Muscle of leg (tissue), 11 donors: Measurements from ENCODE around the gene GATA5. TPM values are rescaled to one million over a fixed set of nuclear protein-coding genes. Genes with fewer than 3 reads are reported as not detected.

Experiments
- DNase-seq: peaks from one replicate; pipeline ENCODE4 v3.0.0; 2013
- H3K27ac ChIP-seq: one replicate; pipeline ENCODE4 v1.5.1; 2013; ENCODE audit warnings: mild to moderate bottlenecking, low read length, control low read depth
- H3K27me3 ChIP-seq: one replicate; pipeline ENCODE4 v1.6.1; 2013; ENCODE audit warnings: low read length; ENCODE audit not compliant: control insufficient read depth, insufficient read depth
- H3K36me3 ChIP-seq: one replicate; pipeline ENCODE4 v1.6.1; 2013; ENCODE audit warnings: low read length; ENCODE audit not compliant: control insufficient read depth, insufficient read depth
- H3K4me1 ChIP-seq: one replicate; pipeline ENCODE4 v1.6.1; 2013; ENCODE audit warnings: low read length; ENCODE audit not compliant: control insufficient read depth, insufficient read depth
- H3K4me3 ChIP-seq: one replicate; pipeline ENCODE4 v1.5.1; 2013; ENCODE audit warnings: low read length, control low read depth
- H3K9me3 ChIP-seq: replicated peaks from 2 replicates; pipeline ENCODE4 v1.6.1; 2013; ENCODE audit warnings: low read depth, low read length; ENCODE audit not compliant: control insufficient read depth
- WGBS: methylation state at CpG from one replicate; pipeline ENCODE4 v1.1.5; 2013; ENCODE audit warnings: missing lambda C conversion rate; ENCODE audit not compliant: insufficient coverage; 5-methylcytosine and 5-hydroxymethylcytosine counted together
- polyA plus RNA-seq, 8 donors: library from polyadenylated mRNA; unstranded; fragments of 120-200 nt; gene quantifications; one replicate each; pipeline versions ENCODE4 v1.2.1 to v1.2.3, GENCODE V29; 2013; ENCODE audit warnings: inconsistent platforms in 1 of 8, low replicate concordance in 1 of 8; ENCODE audit not compliant: insufficient read length in 8 of 8, insufficient read depth in 1 of 8
- total RNA-seq: library from RNA; stranded (reverse); fragments of 120-200 nt; gene quantifications from one replicate; pipeline ENCODE4 v1.2.4, GENCODE V29; 2013

Gene GATA5
- total and polyA plus RNA-seq, 9 donors = 0.06 to 2.5 (median 0.08) TPM; not detected in 4

DNA sequence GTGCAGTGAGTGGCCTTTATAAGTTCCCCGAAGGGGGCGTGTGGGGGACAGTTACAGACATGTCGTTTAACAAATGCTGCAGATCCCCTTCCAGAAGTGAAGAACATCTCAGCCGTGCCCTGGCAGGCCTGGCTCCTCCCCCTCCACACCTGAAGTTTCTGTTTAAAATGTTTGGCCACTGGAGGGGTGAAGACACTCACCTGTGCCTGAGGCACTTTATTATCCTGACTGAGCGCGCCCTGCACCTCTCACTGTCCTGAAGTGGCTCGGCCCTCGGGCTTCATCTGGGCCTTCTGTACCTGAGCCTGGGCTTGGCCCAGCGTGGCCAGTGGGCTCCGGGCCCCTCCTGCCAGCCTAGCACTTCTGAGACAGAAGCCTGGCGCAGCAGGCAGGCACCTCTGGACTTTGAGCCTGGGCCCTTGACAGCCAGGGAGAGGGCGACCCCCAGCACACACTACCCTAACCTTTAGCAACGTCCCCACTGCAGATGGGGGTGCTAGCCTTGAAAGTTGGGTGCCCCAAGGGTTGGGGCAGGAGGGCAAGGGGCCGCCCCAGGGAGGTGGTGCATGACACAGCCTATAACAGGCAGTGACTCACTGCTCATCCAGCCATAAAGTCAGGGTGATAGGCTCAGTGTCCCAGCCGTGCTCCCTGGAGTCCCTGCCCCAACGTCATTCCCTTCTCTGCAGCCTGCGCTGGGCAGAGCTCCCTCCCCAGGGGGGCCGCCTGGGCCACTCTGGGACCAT is 13.6 kb upstream of the GATA5 start:
- H3K27ac ChIP-seq = no peak overlapping the region
- peaks cover 24% of the 10 kb centered on the region for H3K4me1 ChIP-seq
- H3K36me3 ChIP-seq = no peaks in the 10 kb centered on the region
- no peak overlapping the region for H3K4me3 ChIP-seq
- 68% methylated on average over 13 of the region's 18 CpGs for WGBS
- H3K9me3 ChIP-seq = peaks cover 5% of the 10 kb centered on the region
- H3K27me3 ChIP-seq = peaks cover 52% of the 10 kb centered on the region
- DNase-seq = no peak

DNA sequence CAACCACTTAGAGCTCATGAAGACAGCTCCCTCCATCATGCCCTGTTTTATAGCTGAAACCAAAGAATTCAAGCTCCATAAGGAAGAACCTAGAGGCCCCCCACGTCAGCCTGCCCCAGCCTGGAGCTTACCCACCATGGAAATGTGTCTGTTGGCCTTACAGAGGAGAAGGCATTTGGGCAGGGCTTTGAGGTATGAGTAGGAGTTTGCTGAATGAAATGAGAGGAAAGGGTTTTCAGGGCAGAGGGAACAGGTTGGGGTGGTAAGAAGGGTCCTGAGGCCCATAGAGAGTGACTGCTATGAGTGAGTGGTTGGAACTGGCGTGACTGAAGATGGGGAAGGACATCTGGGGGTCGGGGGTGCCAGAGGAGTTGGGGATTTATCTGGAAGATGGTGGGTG is 12.7 kb upstream of the GATA5 start:
- Histone ChIP-seq H3K9me3 (peaks cover 2% of the 10 kb centered on the region), H3K4me1 (peaks cover 27% of the 10 kb centered on the region), H3K27me3 (peaks cover 61% of the 10 kb centered on the region), H3K4me3 (no peak overlapping the region), H3K27ac (no peak overlapping the region), H3K36me3 (no peaks in the 10 kb centered on the region)
- 100% methylated on average over 1 of the region's 3 CpGs for WGBS
- DNase-seq = no peak

DNA sequence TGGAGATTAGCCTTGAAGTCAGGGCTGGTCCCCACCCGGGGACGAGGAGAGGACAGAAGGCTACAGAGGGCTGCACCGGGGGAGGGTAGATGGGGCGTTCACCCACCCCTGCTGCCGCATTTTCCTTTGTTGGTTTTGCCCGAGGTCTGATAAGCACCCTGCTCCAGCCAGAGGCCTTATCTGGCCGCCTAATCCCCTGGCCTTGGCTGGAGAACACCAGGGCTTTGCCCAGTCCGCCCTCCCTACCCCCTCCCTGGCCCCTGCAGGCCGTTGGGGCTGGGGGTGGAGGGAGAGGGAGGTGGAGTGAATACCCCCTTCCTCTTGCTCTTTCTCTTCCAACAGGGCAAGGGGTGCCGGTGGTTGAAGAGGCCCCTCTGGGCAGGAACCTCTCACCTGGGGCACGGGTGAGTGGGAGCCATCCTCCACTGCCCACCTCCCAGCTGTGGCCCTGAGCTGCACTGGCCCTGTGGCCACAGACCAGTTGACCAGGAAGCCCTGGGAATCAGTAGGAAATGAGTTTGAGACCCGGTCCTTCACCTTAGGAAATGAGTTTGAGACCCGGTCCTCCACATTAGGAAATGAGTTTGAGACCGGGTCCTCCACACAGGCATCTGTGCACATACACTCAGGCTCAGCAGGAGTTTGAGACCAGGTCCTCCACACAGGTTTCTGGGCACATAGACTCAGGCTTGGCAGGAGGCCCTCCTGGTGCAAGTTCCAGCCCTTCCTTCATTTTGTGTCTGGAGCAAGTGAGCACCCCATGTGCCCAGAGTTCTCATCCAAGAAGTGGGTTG is 12.0 kb upstream of the GATA5 start:
- Histone ChIP-seq H3K27me3 (peaks cover 68% of the 10 kb centered on the region), H3K9me3 (peaks cover 2% of the 10 kb centered on the region), H3K4me1 (peaks cover 27% of the 10 kb centered on the region), H3K4me3 (no peak overlapping the region), H3K27ac (no peak overlapping the region), H3K36me3 (no peaks in the 10 kb centered on the region)
- WGBS = 72% methylated on average over 4 of the region's 14 CpGs
- DNase-seq = no peak

- 27% methylated on average over 12 of the region's 21 CpGs for WGBS
- Histone ChIP-seq H3K27ac (no peak overlapping the region), H3K36me3 (no peaks in the 10 kb centered on the region), H3K9me3 (peaks cover 2% of the 10 kb centered on the region), H3K27me3 (peaks cover 75% of the 10 kb centered on the region), H3K4me3 (no peak overlapping the region), H3K4me1 (peaks cover 30% of the 10 kb centered on the region)
- no peak for DNase-seq
Measured at GRCh38 chr20:62487118-62487517, 11.3 kb upstream of the GATA5 start.

- Histone ChIP-seq H3K4me1 (peaks cover 36% of the 10 kb centered on the region), H3K27ac (no peak overlapping the region), H3K27me3 (peaks cover 81% of the 10 kb centered on the region), H3K4me3 (no peak overlapping the region), H3K36me3 (no peaks in the 10 kb centered on the region), H3K9me3 (peaks cover 2% of the 10 kb centered on the region)
- 69% methylated on average over 12 of the region's 13 CpGs for WGBS
- DNase-seq = no peak
Measured at GRCh38 chr20:62486484-62486883, 10.7 kb upstream of the GATA5 start.

GRCh38 chr20:62485701-62486089 is 9.9 kb upstream of the GATA5 start:
- 58% methylated on average over 17 of the region's 17 CpGs for whole genome bisulfite sequencing
- H3K36me3 ChIP-seq = no peaks in the 10 kb centered on the region
- no peaks in the 10 kb centered on the region for H3K9me3 ChIP-seq
- H3K4me3 ChIP-seq = no peak overlapping the region
- H3K27me3 ChIP-seq = peaks cover 87% of the 10 kb centered on the region
- H3K4me1 ChIP-seq = peaks cover 39% of the 10 kb centered on the region
- DNase-seq = no peak
- no peak overlapping the region for H3K27ac ChIP-seq

DNA sequence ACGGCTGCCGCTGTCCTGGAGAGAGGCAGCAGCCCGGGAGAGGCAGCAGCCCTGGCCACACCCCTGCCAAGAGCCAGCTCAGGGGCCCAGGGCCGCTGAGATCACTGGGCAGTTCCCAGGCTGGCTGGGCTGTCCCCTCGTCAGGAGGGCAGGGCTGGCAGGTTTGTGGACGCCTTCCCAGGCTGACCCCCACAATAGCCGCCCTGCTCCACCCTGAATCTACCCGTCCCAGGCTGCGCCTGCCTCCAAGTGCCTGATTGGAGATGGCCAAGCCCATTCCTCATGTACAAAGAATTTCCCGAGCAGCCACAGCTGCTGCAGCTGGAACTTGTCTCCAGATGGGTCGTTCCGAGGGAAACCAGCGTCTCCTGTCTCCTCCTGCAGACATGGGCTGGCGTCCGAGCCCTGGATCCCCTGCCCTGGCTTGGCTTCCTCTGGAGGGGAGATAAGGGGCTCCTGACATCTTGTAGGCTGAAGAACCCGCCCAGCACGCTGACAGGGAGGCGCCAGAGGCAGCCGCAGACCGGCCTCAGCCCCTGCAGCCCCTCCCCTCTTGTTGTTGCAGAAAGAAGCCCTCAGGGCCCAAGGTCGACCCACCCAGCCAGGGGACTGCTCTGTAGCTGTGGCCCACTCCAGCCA is 9.4 kb upstream of the GATA5 start:
- 5% methylated on average over 21 of the region's 21 CpGs for WGBS
- no peaks in the 10 kb centered on the region for H3K9me3 ChIP-seq
- peak; percentile 76 for DNase-seq
- H3K36me3 ChIP-seq = no peaks in the 10 kb centered on the region
- H3K4me1 ChIP-seq = peaks cover 39% of the 10 kb centered on the region
- H3K27me3 ChIP-seq = peaks cover 92% of the 10 kb centered on the region
- no peak overlapping the region for H3K27ac ChIP-seq
- no peak overlapping the region for H3K4me3 ChIP-seq

GRCh38 chr20:62484478-62484877 is 8.7 kb upstream of the GATA5 start:
- H3K4me1 ChIP-seq = peaks cover 39% of the 10 kb centered on the region
- no peak overlapping the region for H3K27ac ChIP-seq
- H3K9me3 ChIP-seq = no peaks in the 10 kb centered on the region
- H3K27me3 ChIP-seq = peaks cover 93% of the 10 kb centered on the region
- DNase-seq = no peak
- H3K36me3 ChIP-seq = no peaks in the 10 kb centered on the region
- WGBS = 75% methylated on average over 8 of the region's 9 CpGs
- no peak overlapping the region for H3K4me3 ChIP-seq

GRCh38 chr20:62483613-62484458 is 8.0 kb upstream of the GATA5 start:
- H3K9me3 ChIP-seq = no peaks in the 10 kb centered on the region
- 89% methylated on average over 25 of the region's 25 CpGs for WGBS
- H3K27me3 ChIP-seq = peaks cover 94% of the 10 kb centered on the region

More at GRCh38 chr20:62483613-62484458, 8.0 kb upstream of the GATA5 start:
- H3K4me3 ChIP-seq = no peak overlapping the region
- no peak for DNase-seq
- no peaks in the 10 kb centered on the region for H3K36me3 ChIP-seq
- peaks cover 39% of the 10 kb centered on the region for H3K4me1 ChIP-seq
- H3K27ac ChIP-seq = no peak overlapping the region
